ENCODE measurements around the gene DNASE1L2.
"Not testable (repeated sequence)": the region's sequence is repeated elsewhere in the genome, so short reads cannot be mapped to it uniquely, and the experiment has no call there.

The DNASE1L2 gene

GRCh38 chr16:2240331-2240730, 4.1 kb downstream of the DNASE1L2 start:
- DNase-seq (ENCODE audit: low read depth) = not testable (repeated sequence)

- DNase-seq (ENCODE audit: low read depth) = no peak
Observed at GRCh38 chr16:2242598-2242997, 6.4 kb downstream of the DNASE1L2 start.

GRCh38 chr16:2243031-2243528, 6.8 kb downstream of the DNASE1L2 start:
- no peak for DNase-seq (ENCODE audit: low read depth)

GRCh38 chr16:2243781-2244180, 7.5 kb downstream of the DNASE1L2 start:
- no peak for DNase-seq (ENCODE audit: low read depth)

- DNase-seq (ENCODE audit: low read depth) = no peak
Observed at GRCh38 chr16:2244301-2244700, 8.1 kb downstream of the DNASE1L2 start.

- no peak for DNase-seq (ENCODE audit: low read depth)
Observed at GRCh38 chr16:2244926-2245795, 8.9 kb downstream of the DNASE1L2 start.

- no peak for DNase-seq (ENCODE audit: low read depth)
Observed at GRCh38 chr16:2246301-2246885, 10.1 kb downstream of the DNASE1L2 start.

GRCh38 chr16:2250652-2251295, 14.5 kb downstream of the DNASE1L2 start:
- no peak for DNase-seq (ENCODE audit: low read depth)

- DNase-seq (ENCODE audit: low read depth) = peak; percentile 90
Observed at GRCh38 chr16:2251296-2252111, 15.3 kb downstream of the DNASE1L2 start, which contains the start of gene ECI1. Gene ECI1 (minus strand): TSS chr16:2251587. CDS start chr16:2251566, 21 bp downstream.

- DNase-seq (ENCODE audit: low read depth) = no peak
Observed at GRCh38 chr16:2252806-2253148, 16.5 kb downstream of the DNASE1L2 start.

GRCh38 chr16:2253293-2253692, 17.0 kb downstream of the DNASE1L2 start:
- DNase-seq (ENCODE audit: low read depth) = no peak

GRCh38 chr16:2256531-2257140, 20.4 kb downstream of the DNASE1L2 start:
- no peak for DNase-seq (ENCODE audit: low read depth)

GRCh38 chr16:2257726-2258125, 21.5 kb downstream of the DNASE1L2 start:
- DNase-seq (ENCODE audit: low read depth) = no peak

GRCh38 chr16:2258530-2258929, 22.3 kb downstream of the DNASE1L2 start:
- DNase-seq (ENCODE audit: low read depth) = not testable (repeated sequence)

- no peak for DNase-seq (ENCODE audit: low read depth)
Observed at GRCh38 chr16:2260250-2260649, 24.0 kb downstream of the DNASE1L2 start.

GRCh38 chr16:2263026-2263425, 26.8 kb downstream of the DNASE1L2 start:
- not testable (repeated sequence) for DNase-seq (ENCODE audit: low read depth)

GRCh38 chr16:2266887-2267286, 30.6 kb downstream of the DNASE1L2 start:
- not testable (repeated sequence) for DNase-seq (ENCODE audit: low read depth)

- not testable (repeated sequence) for DNase-seq (ENCODE audit: low read depth)
Observed at GRCh38 chr16:2267505-2267912, 31.3 kb downstream of the DNASE1L2 start.

- DNase-seq (ENCODE audit: low read depth) = peak; percentile 91
Observed at GRCh38 chr16:2267913-2268666, 31.8 kb downstream of the DNASE1L2 start, which contains the start of gene RNPS1. Gene RNPS1 (minus strand): TSS chr16:2268126. CDS start chr16:2264643, 3,483 bp downstream.

- no peak for DNase-seq (ENCODE audit: low read depth)
Observed at GRCh38 chr16:2270070-2270462, 33.8 kb downstream of the DNASE1L2 start.

All from stromal cell of bone marrow (primary cell).